NCI-H2171 treated with DMSO at 0.1 percent for 48 hours (cell line): ENCODE data around the gene SNAPC4.

Source experiments
- DNase-seq: peaks from one replicate; lab custom pipeline; 2025; lab: John Stamatoyannopoulos, UW

The SNAPC4 gene

DNA sequence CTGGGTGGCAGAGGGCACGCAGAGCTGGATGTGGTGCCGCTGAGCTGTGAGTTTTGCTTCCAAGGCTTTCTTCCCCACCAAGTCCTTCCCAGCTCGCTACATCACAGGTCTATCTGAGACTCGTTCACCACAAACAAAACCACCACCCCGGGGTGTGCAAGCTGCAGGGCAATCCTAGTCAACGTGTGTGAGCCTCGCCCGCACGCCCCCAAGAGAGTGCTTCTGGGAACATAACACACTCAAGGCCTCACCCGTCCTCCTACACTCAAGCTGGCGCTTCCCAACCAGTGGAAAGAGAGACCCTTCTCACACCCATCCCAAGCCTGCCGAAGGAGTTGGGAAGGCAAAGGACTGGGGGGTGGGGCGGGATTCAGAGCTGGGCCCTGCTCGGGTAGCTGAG, 10.6 kb downstream of the SNAPC4 start:
- no peak for DNase-seq

DNA sequence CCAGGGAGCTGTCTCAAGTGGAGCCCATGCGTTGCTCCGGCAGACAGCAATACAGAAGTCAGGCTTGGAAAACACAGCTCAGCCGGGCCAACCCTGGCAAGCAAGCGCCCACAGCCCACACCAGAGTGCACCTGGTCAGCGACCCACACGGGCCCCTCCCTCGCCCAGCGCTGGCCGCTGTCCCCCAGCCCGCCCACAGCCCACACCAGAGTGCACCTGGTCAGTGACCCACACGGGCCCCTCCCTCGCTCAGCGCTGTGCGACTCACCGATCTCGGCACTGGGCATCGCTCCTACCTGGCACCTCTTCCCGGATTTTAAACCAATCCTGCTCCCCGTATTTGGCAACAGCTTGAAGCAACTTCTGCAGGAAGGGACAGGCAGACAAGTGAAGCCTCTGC, 12.8 kb downstream of the SNAPC4 start:
- no peak for DNase-seq

DNA sequence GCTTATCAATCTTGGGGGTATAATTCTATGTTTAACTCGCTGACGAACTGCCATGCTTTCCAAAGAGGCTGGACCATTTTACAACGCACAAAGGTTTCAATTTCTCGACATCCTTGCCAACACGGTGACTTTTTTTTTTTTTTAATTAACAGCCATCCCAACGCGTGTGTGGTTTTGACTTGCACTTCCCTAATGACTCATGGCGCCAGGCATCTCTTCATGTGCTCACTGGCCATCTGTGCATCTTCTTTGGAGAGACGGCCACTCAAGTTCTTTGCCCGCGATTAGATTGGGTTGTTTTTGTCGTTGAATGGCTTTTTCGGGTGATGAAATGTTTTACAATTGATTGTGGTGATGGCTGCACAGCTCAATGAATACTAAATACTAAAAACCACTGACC, 14.0 kb downstream of the SNAPC4 start:
- peak; percentile 98 for DNase-seq

DNA sequence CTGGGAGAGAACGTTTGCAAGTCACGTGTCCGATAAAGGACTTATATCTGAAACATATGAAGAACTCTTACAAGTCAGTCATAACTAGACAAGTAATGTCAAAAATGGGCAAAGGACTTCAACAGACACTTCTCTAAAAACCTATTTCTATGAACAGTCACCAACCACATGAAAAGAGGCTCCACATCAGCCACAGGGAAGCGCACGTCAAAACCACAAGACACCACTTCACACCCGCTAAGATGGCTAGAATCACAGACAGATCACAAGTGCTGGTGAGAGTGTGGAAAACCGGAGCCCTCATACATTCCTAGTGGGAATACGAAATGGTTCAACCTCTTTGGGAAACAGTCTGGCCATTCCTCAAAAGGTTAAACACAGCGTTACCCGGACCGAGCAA, 15.0 kb downstream of the SNAPC4 start:
- DNase-seq, result no peak

DNA sequence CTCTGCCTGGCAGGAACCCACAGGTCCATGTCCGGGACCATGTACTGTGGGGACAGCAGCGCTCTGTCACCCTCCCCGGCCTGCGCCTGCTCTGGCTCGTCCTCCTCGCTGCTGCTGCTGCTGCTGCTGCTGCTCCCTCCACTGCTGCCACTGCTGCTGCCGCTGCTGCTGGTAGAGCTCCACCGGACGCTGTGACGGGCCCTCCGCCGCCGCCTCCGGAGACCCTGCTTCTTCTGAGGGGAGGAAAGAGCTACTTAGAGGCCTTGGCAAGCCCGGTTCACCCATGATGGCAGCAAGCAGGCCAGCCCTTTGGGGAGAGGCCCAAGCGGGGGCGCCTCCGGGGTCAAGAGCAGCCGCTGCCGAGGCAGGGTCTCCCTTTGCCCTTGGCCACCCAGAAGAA, 16.5 kb downstream of the SNAPC4 start:
- DNase-seq, result no peak

DNA sequence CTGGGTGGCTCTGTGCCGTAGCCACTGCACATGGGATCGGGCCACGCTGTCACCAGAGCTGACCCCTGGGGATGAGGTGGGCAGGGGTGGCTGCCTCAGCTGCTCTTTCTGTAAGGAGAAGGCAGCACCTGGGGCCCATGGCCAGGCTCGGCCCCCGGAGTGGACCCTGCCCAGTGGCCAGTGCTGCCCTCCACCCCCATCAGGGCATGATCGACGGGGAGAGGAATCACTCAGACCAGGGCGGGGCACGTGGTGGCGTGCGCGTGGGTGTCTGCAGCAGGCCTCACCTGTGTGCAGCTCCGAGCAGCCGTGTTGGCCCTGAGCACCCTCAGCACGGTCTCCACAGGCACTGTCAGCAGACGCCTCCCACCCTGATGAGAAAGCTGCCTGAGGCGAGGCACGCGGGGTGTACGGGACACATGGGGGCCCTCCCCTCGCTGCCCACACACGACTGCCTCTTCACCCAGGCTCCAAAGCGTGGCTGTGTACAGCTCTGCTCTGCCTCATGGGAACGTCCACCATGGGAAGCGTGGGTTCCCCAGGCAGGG, 17.9 kb downstream of the SNAPC4 start:
- DNase-seq, result no peak

DNA sequence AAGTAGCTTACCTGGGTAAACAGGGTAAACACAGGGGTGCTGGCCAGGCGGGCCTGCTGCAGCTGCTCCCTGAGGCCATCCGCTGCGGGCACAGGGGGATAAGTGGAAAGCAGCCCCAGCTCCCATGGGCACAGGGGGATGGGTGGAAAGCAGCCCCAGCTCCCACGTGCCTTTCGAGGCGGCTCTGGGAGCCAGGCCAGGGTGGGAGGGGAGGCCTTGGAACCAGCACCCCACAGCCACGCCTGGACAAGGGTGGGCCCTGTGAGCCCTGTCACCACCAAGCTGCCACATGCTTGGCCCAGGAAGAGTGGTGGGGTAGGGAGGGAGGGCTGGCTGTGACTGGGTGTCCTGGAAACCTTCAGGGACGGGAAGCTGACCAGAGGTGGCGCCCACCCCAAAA, 18.7 kb downstream of the SNAPC4 start:
- no peak for DNase-seq

DNA sequence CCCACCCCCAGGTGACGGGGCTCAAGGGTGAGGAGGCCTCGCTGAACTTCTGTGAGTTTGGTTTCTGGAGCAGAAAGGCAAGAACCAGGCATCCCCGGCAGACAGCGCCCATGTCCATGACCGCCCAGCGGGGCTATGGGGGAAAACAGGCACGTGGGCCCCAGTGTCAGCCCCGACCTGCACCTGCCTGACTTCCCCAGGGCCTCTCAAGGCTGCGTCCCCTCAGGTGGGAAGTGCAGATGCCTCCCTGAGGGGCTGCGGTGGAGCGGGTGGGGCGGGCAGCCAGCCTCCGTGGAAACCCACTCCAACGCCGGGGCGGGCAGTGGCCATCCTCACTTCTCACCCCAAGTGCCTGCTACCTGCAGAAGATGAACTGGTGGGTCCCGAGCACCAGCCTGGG, 19.6 kb downstream of the SNAPC4 start:
- DNase-seq, result no peak

DNA sequence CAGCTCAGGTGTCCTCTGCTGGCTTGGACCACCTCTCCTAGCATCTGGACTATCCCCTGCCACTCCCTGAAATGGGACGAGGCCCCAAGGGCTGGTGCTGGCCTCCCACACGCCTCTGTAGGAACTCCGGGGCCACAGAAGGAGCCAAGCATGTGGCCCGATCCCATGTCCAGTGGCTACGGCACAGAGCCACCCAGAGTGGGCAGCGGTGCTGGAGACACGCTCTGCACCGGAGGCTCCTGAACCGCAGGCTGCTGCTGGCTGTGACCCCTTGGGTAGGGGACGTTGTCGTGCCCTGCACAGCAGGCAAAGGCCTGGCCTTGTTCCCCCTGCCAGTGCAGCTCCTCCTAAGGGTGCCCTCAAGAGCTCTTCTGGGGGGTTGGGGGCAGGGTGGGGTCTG, 20.1 kb downstream of the SNAPC4 start:
- no peak for DNase-seq

DNA sequence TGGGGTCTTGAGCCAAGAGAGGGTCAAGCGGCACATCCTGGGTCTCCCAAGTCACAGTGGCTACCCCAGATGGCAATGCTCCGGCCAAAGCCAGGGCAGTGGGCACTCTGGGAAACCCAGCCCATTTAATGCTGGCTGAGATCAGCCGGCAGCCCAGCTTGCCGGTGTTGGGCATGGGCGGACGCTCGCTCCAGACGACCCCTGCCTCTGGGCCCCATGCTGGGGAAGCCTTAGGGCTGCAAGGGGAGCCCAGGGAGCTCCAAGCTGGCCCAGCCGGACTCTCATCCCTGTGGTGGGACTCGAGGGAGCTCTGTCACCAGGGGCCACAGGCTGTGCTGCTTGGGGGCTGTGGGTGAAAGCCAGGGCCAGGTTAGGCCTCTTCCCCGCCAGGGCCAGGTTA, 20.6 kb downstream of the SNAPC4 start:
- no peak for DNase-seq

DNA sequence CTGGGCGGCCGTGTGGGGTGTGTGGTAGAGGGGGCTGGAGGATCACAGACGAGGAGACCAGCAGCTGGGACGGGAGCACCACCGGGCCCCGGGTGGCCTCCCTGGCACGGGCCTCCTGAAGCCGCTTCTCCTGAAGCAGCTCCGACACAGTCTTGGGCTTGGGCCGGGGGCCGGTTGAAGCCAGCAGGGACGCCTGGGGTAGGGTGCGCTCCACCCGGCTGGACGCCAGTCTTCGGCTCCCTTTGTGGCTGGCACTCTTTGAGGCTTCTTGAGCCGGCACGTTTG, 21.0 kb downstream of the SNAPC4 start:
- DNase-seq, result no peak

DNA sequence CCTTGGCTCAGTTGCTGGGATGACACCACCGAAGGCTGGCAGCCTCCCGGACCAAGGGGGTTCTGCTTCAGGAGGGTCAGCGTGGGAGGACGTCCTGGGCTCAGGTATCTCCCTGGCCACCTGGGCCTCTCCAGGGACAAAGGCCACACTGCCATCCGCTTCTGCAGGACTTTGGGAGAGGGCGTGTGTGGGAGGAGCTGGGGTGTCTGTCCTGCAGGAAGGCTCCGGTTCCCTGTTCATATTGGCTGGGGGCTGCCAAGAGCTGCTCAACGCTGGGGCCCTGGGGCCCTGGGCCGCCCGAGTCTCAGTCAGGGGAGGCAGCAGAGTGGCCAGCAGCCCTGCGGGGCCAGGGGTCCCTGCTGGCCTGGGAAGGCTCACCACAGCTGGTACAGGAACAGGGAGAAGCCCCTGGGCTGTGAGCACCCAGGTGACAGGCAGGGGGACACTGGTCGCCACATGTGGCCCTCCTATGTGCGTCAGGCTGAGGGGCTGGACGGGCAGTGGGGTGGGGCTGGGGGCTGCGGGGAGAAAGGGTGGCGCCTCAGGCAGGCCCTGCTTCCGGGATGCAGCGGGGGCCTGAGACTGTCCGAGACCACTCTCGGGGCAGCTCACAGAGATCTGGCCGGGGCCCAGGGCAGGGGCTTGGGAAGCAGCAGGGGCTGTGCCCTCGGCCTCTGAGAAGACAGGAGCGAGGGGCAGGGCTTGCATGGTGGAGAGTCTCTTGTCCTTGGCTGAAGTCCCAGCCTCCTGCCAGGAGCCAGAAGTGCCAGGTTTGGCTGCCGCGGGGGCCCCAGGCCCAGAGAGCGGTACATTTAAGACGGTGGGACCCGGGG, 21.6 kb downstream of the SNAPC4 start:
- no peak for DNase-seq

DNA sequence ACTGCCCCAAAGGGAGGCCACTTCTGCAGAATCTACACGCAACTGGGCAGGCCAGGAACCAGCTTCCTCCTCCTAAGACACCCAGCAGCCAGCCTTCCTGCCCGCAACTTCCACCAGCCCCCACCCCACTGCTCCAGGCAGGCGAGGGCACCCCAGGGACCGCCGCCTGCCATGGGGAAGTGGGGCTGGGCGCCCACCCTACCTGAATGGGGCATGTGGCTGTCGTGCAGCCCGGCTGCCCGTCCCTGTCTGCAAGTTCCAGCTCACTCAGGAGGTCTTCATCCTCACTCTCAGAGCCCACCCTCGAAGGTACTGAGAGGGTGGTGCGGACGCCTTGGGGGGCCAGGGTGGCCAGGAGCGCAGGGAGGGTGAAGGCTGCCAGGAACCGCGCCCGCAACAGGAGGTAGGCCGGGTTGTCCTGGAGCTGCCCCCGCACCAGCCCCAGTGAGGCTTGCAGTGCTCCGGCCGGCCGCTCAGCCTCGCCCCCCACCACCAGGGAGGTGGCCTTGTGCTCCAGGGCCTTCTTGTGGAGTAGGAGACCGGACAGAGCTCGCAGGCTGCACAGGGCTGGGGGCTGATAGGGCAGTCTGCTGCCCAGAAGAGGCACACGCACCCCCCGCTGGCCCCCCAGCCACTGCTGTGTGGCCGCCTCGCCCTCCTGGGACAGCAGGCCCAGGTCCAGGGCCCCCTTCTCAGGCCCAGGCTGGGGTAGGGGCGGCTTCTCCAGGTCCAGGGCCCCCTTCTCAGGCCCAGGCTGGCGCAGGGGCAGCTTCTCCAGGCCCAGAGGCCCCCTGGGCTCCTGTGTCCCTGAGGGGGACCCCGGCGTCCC, 22.4 kb downstream of the SNAPC4 start:
- no peak for DNase-seq

DNA sequence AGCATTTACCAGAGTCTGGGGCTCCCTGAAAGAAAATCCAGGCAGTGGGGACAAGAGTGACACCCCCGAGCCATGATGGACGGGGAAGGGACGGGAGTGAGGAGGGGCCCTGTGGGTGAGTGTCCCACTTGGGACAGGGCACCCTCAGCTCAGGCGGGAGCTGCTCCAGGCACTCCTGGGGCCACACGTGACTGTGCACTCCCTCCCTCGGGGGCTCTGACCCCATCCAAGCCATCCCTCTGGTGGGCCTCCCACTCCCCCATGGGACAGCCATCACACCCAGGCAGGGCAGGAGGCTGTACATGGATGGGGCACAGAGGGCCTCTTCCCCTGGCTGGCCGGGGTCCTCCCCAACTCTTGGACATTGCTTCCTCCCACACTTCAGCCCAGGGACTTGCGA, 23.5 kb downstream of the SNAPC4 start:
- no peak for DNase-seq

DNA sequence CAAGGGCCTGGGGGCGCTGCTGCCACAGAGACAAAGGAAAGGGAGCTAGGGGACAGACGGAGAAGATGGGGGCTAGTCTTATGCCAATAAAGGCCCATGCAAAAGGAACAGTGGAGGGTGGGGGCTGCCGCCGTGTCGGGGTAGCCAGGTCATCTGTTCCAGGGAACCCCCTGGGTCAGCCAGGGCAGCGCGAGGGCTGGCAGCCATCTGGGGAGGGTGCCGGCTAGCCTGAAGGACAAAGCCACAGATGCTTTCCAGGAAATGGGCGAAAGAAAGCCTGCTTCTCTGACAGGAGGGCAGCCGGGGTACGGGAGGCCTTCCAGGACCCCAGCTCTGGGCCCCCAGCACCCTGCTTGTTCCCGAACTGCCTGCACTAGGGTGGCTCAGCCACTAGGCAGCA, 24.9 kb downstream of the SNAPC4 start:
- DNase-seq, result no peak

DNA sequence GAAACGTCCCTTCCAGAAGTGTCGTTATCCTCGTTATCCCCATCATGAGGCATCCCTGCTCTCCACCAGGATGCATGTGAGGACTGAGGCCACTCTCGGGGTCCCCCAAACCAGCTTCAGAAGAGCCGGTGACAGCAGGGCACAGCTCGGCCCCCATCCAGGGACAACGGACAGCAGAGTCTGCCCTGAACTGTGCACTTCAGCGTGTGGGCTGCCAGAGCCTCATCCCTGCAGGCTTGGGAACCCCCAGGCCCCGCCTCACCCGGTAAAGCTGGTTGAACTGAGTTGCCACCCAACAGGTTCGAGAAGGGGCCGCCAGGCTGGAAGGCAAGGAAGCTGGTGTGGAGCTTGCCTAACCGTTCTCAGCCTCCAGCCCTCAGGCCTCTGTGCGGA, 25.8 kb downstream of the SNAPC4 start:
- no peak for DNase-seq

DNA sequence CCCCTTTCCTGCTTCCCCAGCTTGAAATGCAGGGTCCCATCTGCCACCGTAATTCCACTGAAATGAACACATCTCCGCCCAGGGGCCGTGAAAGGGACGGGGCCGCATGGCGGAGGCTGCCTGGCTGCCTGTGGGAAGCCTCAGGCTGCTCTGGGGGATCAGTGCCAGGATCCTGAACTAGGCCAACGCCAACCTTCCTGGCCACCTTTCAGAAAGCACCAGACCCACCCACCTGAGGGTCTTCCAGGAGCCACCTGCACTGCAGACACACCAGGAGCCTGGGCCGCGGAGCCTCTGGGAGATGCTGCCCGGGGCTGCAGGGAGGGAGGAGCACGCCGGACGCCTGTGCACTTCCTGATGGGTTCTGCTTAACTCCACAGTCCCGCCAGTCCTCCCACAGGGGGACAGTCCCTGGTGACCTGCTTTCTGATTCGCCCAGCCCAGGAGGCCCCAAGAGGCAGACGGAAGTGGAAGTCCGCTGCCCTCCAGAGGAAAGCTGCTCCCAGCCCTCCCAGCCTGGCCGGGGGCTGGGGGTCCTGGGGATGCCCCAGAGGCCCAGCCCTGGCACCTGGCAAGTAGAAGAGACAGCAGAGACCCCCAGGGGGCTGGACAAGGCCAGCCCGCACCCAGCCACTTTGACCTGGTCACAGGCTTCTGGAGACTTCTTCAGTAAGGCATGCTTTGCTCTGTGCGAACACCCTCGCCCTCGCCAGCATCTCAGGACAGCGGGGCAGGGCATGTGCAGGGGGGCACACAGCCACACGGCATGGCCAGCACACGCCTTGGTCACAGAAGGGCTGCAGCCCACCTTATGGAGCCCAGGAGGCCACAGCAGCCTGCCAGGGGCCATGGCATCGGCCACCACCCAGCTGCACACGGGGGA, 26.4 kb downstream of the SNAPC4 start, which contains the start of gene CARD9:
CARD9 (minus strand) TSS at position 370 of the 883 bp plus-strand sequence. CDS start 1,591 bp downstream, outside the sequence.
- DNase-seq, result peak; percentile 67

DNA sequence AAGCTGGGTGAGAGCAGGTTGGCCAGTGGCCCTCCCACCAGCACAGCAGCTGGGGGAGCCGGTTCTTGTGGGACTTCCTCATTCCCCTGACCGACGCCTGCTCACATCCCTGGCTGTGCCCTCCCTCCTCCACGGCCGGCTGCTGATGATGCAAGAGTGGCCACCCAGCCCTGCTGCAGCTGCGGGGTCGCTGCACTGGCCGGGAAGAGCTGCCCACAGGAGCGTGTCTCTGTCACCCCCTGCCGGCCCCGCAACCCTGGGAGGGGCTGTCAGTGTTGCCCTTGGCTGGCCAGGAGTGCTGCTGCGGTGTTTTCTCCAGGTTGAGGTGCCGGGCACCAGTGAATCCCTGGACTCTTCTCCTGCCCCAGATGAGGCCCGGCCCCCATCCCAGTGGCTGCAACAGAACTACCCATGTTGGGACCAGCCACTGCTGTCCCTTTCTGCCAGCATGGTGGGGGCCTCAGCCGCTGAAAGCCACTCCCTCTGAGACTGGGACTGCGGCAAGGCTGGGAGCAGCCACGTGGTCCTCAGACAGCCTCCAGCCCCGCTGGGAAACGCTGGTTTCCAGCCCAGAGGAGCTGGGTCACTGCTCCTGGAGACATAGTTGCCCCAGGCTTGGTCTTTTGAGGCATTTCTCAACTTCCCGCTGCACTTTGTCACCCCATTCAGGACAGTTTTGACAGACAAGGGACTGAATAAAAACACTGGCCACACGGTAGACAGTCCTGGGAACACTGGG, 27.2 kb downstream of the SNAPC4 start:
- DNase-seq, result no peak

DNA sequence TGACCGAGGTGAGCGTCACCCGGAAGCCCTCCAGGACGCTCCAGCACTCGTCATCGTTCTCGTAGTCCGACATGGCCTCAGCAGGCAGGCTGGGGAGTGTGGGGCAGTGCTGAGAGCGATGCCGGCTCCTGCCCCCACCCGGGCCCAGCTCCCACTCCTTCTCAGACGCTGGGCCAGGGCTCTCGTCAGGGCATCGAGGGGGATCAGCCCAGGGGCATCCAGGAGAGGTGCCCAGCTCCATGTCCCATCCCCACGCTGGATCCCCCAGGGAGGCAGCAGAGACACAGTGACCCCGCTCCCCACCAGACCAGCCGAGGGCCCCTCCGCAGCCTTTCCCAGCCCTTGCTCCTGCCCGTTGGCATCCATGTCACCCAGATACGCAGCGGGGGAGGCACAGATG, 28.0 kb downstream of the SNAPC4 start:
- no peak for DNase-seq

DNA sequence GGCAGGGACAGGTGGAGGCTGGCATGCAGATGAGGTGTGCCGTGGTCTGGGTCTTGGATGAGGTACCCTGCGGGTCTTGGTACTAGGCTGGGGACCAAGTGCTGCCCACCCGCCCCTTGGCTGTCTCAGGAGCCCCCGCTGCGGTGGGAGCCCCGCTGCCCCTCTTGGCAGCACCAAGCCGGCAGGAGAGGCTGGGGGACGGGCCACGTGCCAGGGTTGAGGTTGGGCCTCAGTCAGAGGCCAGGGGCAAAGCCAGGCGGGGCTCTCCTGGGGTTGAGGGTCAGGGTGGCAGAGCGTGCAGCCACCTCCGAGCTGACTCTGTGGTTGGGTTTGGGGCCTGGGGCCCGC, 28.5 kb downstream of the SNAPC4 start:
- DNase-seq, result no peak

DNA sequence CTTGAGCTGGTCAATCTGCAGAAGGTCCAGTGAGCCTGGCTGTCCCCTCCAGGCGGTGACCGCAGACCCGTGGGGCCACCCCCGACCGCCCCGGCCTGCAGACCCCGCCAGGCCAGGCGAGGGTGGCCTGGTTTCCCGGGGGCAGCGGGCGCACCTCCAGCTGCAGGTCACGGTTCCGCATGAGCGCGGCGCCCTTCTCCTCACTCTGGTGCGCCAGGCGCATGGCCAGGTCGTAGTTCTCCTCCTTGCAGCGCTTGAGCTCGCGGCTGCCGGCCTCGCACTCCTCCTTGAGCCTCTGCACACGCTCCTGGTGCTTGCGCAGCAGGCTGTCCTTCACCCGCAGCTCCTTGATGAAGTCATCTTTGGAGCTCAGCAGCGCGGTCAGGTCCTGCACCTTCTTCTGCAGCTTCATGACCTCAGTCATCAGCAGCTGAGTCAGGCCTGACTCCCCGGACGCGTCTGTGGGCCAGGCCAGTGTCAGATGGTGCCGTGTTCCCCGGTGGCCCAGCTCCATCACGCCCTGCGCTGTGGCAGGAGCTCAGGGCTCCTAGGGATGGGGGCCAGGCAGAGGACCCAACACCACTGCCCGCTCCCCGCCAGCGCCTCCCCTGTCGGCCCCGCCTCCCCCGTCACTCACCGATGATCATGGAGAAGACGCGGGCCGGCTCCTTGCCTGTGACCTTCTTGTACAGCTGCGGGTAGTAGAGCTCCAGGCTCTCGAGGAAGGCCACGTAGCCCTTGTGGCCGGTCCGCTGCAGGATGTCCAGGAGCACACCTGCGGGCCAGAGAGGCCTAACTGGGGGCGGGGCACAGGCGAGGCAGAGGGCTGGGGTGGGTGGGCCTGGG, 29.1 kb downstream of the SNAPC4 start:
- DNase-seq, result no peak
